HCT116 (cell line): Measurements from ENCODE around the gene ENOX1. TPM values are rescaled to one million over a fixed set of nuclear protein-coding genes. Genes with fewer than 3 reads are reported as not detected.

Experiments used
- ATAC-seq: fragments of 200-7000 bp; cut with Tn5 transposase; 2 replicates; pipeline ENCODE4 v1.9.1; 2020; ENCODE audit warnings: mild to moderate bottlenecking, moderate library complexity
- BruUV-seq: library from RNA; stranded (reverse); fragments of 400-500 nt; replicated peaks from 2 replicates; lab custom pipeline; 2021; lab: Mats Ljungman, UMichigan
- CTCF ChIA-PET: fragments of 300-600 bp; sonication (Branson Sonifier 250); formaldehyde crosslinking; loops from one replicate; lab custom pipeline; 2021; ENCODE audit warnings: antibody characterized with exemption; lab: Charles Lee
- POLR2A ChIA-PET: fragments of 300-600, 350-600 bp; sonication (Branson Sonifier 250); formaldehyde crosslinking; loops from one replicate; lab custom pipeline; 2021; ENCODE audit warnings: antibody characterized with exemption; lab: Charles Lee
- RAD21 ChIA-PET, 2 experiments: fragments of 300-600 bp; sonication (Branson Sonifier 250); formaldehyde crosslinking; loops; one replicate each; lab custom pipeline; 2023; ENCODE audit warnings: low total read pairs in 2 of 2; ENCODE audit not compliant: uncharacterized antibody in 2 of 2, unreplicated experiment in 2 of 2, low non-redundant PET in 1 of 2; lab: Charles Lee
- DNase-seq: peaks from one replicate; pipeline ENCODE4 v3.0.0-alpha.2; 2010; ENCODE audit warnings: low read depth, low spot score
- H2AFZ ChIP-seq: fragments of 200-600 bp; shearing (Covaris generic), sonication (generic); 2 replicates; pipeline ENCODE4 v1.6.1; 2017; ENCODE audit warnings: low read depth, mixed run types, mixed read lengths, antibody characterized with exemption, low read length; ENCODE audit not compliant: poor library complexity, severe bottlenecking
- H3K27ac ChIP-seq: 2 replicates; pipeline ENCODE4 v1.5.1; 2012; ENCODE audit warnings: low read depth, low read length
- H3K27me3 ChIP-seq: fragments of 200-600 bp; sonication (generic); 2 replicates; pipeline ENCODE4 v1.6.1; 2016; ENCODE audit warnings: mixed run types, low read length, mixed read lengths; ENCODE audit not compliant: insufficient read depth
- H3K36me3 ChIP-seq, 2 experiments: fragments of 200-500 bp in 1 of 2; fragments of 200-600 bp in 1 of 2; sonication (Bioruptor generic) in 1 of 2; sonication (generic) in 1 of 2; 2 replicates each; pipeline versions ENCODE4 v1.5.1 to v1.6.1; 2014 to 2016; ENCODE audit warnings: low read length in 2 of 2, inconsistent platforms in 1 of 2, mixed read lengths in 1 of 2, mixed run types in 1 of 2; ENCODE audit not compliant: insufficient read depth in 2 of 2, control insufficient read depth in 1 of 2
- H3K4me1 ChIP-seq, 2 experiments: fragments of 200-600 bp in 1 of 2; sonication (generic) in 1 of 2; 2 replicates each; pipeline versions ENCODE4 v1.5.1 to v1.6.1; 2012 to 2017; ENCODE audit warnings: low read length in 2 of 2, inconsistent platforms in 1 of 2, mild to moderate bottlenecking in 1 of 2, mixed read lengths in 1 of 2, mixed run types in 1 of 2, moderate library complexity in 1 of 2; ENCODE audit not compliant: insufficient read depth in 2 of 2, control insufficient read depth in 1 of 2
- H3K4me2 ChIP-seq: fragments of 200-600 bp; sonication (generic); 2 replicates; pipeline ENCODE4 v1.6.1; 2017; ENCODE audit warnings: mixed run types, low read length, mixed read lengths
- H3K4me3 ChIP-seq, 2 experiments: fragments of 200-600 bp in 1 of 2; sonication (generic) in 1 of 2; replicated peaks in 1 of 2; 2 replicates each; pipeline ENCODE4 v1.5.1; 2011 to 2016; ENCODE audit warnings: low read length in 2 of 2, control low read depth in 1 of 2, low read depth in 1 of 2, mild to moderate bottlenecking in 1 of 2, mixed read lengths in 1 of 2, mixed run types in 1 of 2
- H3K79me2 ChIP-seq: fragments of 200-600 bp; sonication (generic); 2 replicates; pipeline ENCODE4 v1.6.1; 2017; ENCODE audit warnings: mild to moderate bottlenecking, mixed run types, low read length, moderate library complexity, mixed read lengths; ENCODE audit not compliant: insufficient read depth
- H3K9ac ChIP-seq: fragments of 200-600 bp; sonication (generic); 2 replicates; pipeline ENCODE4 v1.6.1; 2016; ENCODE audit warnings: low read length, mixed read lengths
- H3K9me2 ChIP-seq: fragments of 200-600 bp; sonication (generic), shearing (Covaris generic); 2 replicates; pipeline ENCODE4 v1.6.1; 2017; ENCODE audit warnings: mixed run types, mild to moderate bottlenecking, moderate library complexity; ENCODE audit not compliant: insufficient read depth
- H3K9me3 ChIP-seq, 2 experiments: fragments of 200-500 bp in 1 of 2; fragments of 200-600 bp in 1 of 2; sonication (Bioruptor generic) in 1 of 2; sonication (generic) in 1 of 2; 2 replicates each; pipeline ENCODE4 v1.6.1; 2014 to 2017; ENCODE audit warnings: low read length in 2 of 2, mixed read lengths in 2 of 2, inconsistent platforms in 1 of 2, low read depth in 1 of 2, mild to moderate bottlenecking in 1 of 2, mixed run types in 1 of 2, moderate library complexity in 1 of 2; ENCODE audit not compliant: control insufficient read depth in 1 of 2, insufficient read depth in 1 of 2
- H4K20me1 ChIP-seq: fragments of 200-600 bp; sonication (generic), shearing (Covaris generic); 2 replicates; pipeline ENCODE4 v1.6.1; 2017; ENCODE audit warnings: mixed run types, mild to moderate bottlenecking, moderate library complexity; ENCODE audit not compliant: insufficient read depth
- CBX3 ChIP-seq: IDR thresholded peaks from 2 replicates; pipeline ENCODE4 v1.6.1; 2012; ENCODE audit warnings: low read depth
- CEBPB ChIP-seq: IDR thresholded peaks from 2 replicates; pipeline ENCODE4 v1.6.1; 2012; ENCODE audit warnings: low read depth
- FOSL1 ChIP-seq: IDR thresholded peaks from 2 replicates; pipeline ENCODE4 v1.6.1; 2012; ENCODE audit warnings: low read depth
- JUND ChIP-seq: IDR thresholded peaks from 2 replicates; pipeline ENCODE4 v1.6.1; 2012
- POLR2A ChIP-seq: IDR thresholded peaks from 2 replicates; pipeline ENCODE4 v1.7.0; 2011; ENCODE audit warnings: borderline replicate concordance; ENCODE audit not compliant: insufficient read depth, insufficient read length; ENCODE audit errors: extremely low read depth
- POLR2AphosphoS5 ChIP-seq: IDR thresholded peaks from 2 replicates; pipeline ENCODE4 v1.6.1; 2011; ENCODE audit warnings: mild to moderate bottlenecking, low read depth, low read length, moderate library complexity
- RAD21 ChIP-seq: IDR thresholded peaks from 2 replicates; pipeline ENCODE4 v1.6.1; 2012; ENCODE audit warnings: low read depth, mild to moderate bottlenecking
- SP1 ChIP-seq: IDR thresholded peaks from 2 replicates; pipeline ENCODE4 v1.6.1; 2012; ENCODE audit warnings: low read depth
- SRF ChIP-seq: IDR thresholded peaks from 2 replicates; pipeline ENCODE4 v1.6.1; 2012; ENCODE audit warnings: low read depth
- YY1 ChIP-seq: IDR thresholded peaks from 2 replicates; pipeline ENCODE4 v1.6.1; 2011; ENCODE audit warnings: low read length, low read depth, moderate library complexity, mild to moderate bottlenecking; ENCODE audit not compliant: insufficient replicate concordance; ENCODE audit errors: extremely low read depth
- intact Hi-C: fragments of 100-400 bp; cut with micrococcal nuclease; formaldehyde crosslinking; loops from 2 replicates; pipeline ENCODE4 v1.10.0; 2022
- total RNA-seq: library from RNA; stranded (reverse); gene quantifications from one replicate; pipeline ENCODE4 v1.2.1, GENCODE V29; 2021; ENCODE audit not compliant: unreplicated experiment

ENOX1 gene
- total RNA-seq, 1 experiment from 2014 or later, result 4.5 TPM

DNA sequence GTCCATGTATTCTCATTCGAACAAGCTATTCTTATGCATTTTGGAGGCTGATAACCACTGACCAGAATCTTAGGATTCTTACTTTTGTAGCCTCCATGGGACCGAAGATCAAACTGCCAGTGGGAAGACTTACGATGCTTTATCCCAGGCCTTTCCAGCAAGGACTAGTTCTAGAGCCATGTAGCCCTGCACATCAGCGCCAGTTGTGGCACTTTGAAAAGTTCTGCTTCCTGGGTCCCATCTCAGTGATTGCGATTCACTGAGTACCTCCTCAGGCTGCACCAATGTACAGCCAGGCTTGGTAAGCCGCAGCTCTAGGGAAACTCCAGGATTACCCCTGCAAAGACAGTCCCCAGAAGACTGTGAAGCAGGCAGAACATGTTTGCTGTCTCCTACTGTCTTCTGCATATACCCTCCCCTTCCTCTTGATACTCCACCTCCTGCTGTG lies 18.9 kb upstream of the ENOX1 start:
- Histone ChIP-seq H3K9me2 (no peaks in the 10 kb centered on the region), H3K9me3 (no peaks in the 10 kb centered on the region), H3K4me1 (peaks cover 6 to 19% of the 10 kb centered on the region in 2 experiments)
- no TSS peak for BruUV-seq
- POLR2A ChIA-PET, result interaction anchor here (0.6 to 1.3 kb wide), 4 partner anchors 13 to 815 kb away, joined by 3 to 4 read pairs (median 4); no protein-coding TSS in a partner anchor
- CTCF ChIA-PET, result interaction anchor here (1.3 to 2.1 kb wide), 4 partner anchors 9 to 720 kb away, joined by 3 to 24 read pairs (median 11); no protein-coding TSS in a partner anchor
- peak; percentile 46 for ATAC-seq
- TF ChIP-seq POLR2A (peak; percentile 72), SRF (no peak)
- TF ChIP-seq, all 23 proteins: peak for 1
- no peak for DNase-seq
- RAD21 ChIA-PET, result interaction anchor here in 1 of 2 experiments (1.2 kb wide), 1 partner anchor 721 kb away, joined by 4 read pairs; no protein-coding TSS in a partner anchor
- H3K4me3 ChIP-seq, result no peak overlapping the region
- no peak overlapping the region for H3K27ac ChIP-seq
- H3K9ac ChIP-seq, result no peak overlapping the region
- no peaks in the 10 kb centered on the region for H3K27me3 ChIP-seq
- H3K4me2 ChIP-seq, result no peak overlapping the region
- intact Hi-C loops, result loop anchor here (2.0 to 10.0 kb wide), 2 partner anchors 721 to 1141 kb away; no protein-coding TSS in a partner anchor
- H3K79me2 ChIP-seq, result no peaks in the 10 kb centered on the region
- no peak overlapping the region for H2AFZ ChIP-seq
- no peaks in the 10 kb centered on the region for H3K36me3 ChIP-seq
- no peaks in the 10 kb centered on the region for H4K20me1 ChIP-seq

DNA sequence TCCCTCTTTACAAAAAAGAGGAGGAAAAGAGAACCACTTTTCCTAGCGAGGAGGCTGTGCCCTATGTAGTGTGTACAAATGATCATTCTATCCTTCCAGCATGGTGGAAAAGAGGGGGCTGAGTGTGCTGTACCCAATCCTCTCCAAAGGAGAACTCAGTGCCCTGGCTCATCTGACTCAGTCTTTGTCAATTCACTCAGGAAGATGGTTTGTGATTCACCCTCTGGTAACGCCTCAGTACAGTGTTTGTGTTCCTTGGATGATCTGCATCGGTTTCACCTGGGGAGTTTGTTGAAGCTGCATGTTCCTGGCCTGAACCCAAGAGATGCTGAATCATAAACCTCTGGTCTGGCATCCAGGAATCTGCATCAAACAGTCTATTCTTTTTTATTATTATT lies 18.3 kb upstream of the ENOX1 start:
- Histone ChIP-seq H3K36me3 (no peaks in the 10 kb centered on the region), H3K4me1 (peaks cover 6 to 19% of the 10 kb centered on the region in 2 experiments), H3K4me3 (peak overlapping the region; percentile 23 to 36), H3K27me3 (no peaks in the 10 kb centered on the region), H3K79me2 (no peaks in the 10 kb centered on the region), H3K9me3 (no peaks in the 10 kb centered on the region), H3K27ac (peak overlapping the region; percentile 23; the same call in 1 of the 2 replicates), H3K4me2 (peak overlapping the region; percentile 76), H4K20me1 (no peaks in the 10 kb centered on the region), H2AFZ (peak overlapping the region; percentile 36), H3K9me2 (no peaks in the 10 kb centered on the region), H3K9ac (no peak overlapping the region)
- RAD21 ChIA-PET, result interaction anchor here (1.2 kb wide), 2 partner anchors 720 to 721 kb away, joined by 4 to 5 read pairs; no protein-coding TSS in a partner anchor
- intact Hi-C loops, result loop anchor here (2.0 to 10.0 kb wide), 2 partner anchors 720 to 1140 kb away; no protein-coding TSS in a partner anchor
- peak; percentile 81 for DNase-seq
- no TSS peak for BruUV-seq
- CTCF ChIA-PET, result interaction anchor here (0.6 to 2.1 kb wide), 23 partner anchors 10 to 1471 kb away, joined by 3 to 24 read pairs (median 4); no protein-coding TSS in a partner anchor
- POLR2A ChIA-PET, result interaction anchor here (0.6 to 1.3 kb wide), 3 partner anchors 13 to 815 kb away, joined by 3 to 4 read pairs (median 4); no protein-coding TSS in a partner anchor
- ATAC-seq, result peak; percentile 92
- TF ChIP-seq JUND, result peak; percentile 54
- TF ChIP-seq CBX3, result 0 out of 2 replicates have a peak, but pooled peaks have one; percentile 36
- 0 out of 2 replicates have a peak, but pooled peaks have one; percentile 28 for TF ChIP-seq SP1
- TF ChIP-seq FOSL1, result peak; percentile 63
- no peak for TF ChIP-seq YY1
- TF ChIP-seq POLR2AphosphoS5, result peak; percentile 48; the same call in 1 of the 2 replicates
- no peak for TF ChIP-seq CEBPB
- 0 out of 2 replicates have a peak, but pooled peaks have one; percentile 3 for TF ChIP-seq RAD21
